IMR-90 (cell line): ENCODE data around the gene MSANTD7. TPM values are rescaled to one million over a fixed set of nuclear protein-coding genes. Genes with fewer than 3 reads are reported as not detected.

Experiments used
- ATAC-seq: fragments of 200-7000 bp; cut with Tn5 transposase; 2 replicates; pipeline ENCODE4 v1.9.1; 2020; ENCODE audit warnings: low read depth, mild to moderate bottlenecking, moderate library complexity
- BruUV-seq: library from RNA; stranded (reverse); fragments of 400-500 nt; replicated peaks from 2 replicates; lab custom pipeline; 2021; lab: Mats Ljungman, UMichigan
- CTCF ChIA-PET: fragments of 300-600 bp; formaldehyde crosslinking; extraction: SDS; loops from one replicate; lab custom pipeline; 2021; ENCODE audit warnings: antibody characterized with exemption; lab: Yijun Ruan, JAX
- POLR2A ChIA-PET: fragments of 300-600 bp; sonication (Branson Sonifier 250); formaldehyde crosslinking; loops from one replicate; lab custom pipeline; 2022; ENCODE audit warnings: antibody characterized with exemption; ENCODE audit not compliant: unreplicated experiment; lab: Charles Lee
- DNase-seq: peaks from one replicate; pipeline ENCODE4 v3.0.0; 2013
- H2AFZ ChIP-seq: replicated peaks from 2 replicates; pipeline ENCODE3; 2013; ENCODE audit warnings: low read length, mild to moderate bottlenecking; ENCODE audit not compliant: poor library complexity
- H2AK5ac ChIP-seq: 2 replicates; pipeline ENCODE4 v1.6.1; 2013; ENCODE audit warnings: low read depth, low read length, inconsistent platforms
- H2AK9ac ChIP-seq: replicated peaks from 2 replicates; pipeline ENCODE3; 2013; ENCODE audit warnings: mild to moderate bottlenecking, low read depth, low read length, moderate library complexity; ENCODE audit not compliant: poor library complexity
- H2BK120ac ChIP-seq: 2 replicates; pipeline ENCODE4 v1.6.1; 2013; ENCODE audit warnings: low read depth, low read length, inconsistent platforms
- H2BK15ac ChIP-seq: 3 replicates; pipeline ENCODE4 v1.6.1; 2013; ENCODE audit warnings: low read depth, low read length, inconsistent platforms
- H2BK20ac ChIP-seq: 2 replicates; pipeline ENCODE4 v1.6.1; 2013; ENCODE audit warnings: low read depth, mild to moderate bottlenecking, inconsistent platforms, low read length, moderate library complexity
- H2BK5ac ChIP-seq: 2 replicates; pipeline ENCODE4 v1.6.1; 2013; ENCODE audit warnings: mild to moderate bottlenecking, low read depth, low read length, inconsistent platforms; ENCODE audit not compliant: poor library complexity, severe bottlenecking
- H3K14ac ChIP-seq: replicated peaks from 2 replicates; pipeline ENCODE4 v1.6.1; 2013; ENCODE audit warnings: low read depth, low read length, inconsistent platforms
- H3K18ac ChIP-seq: 2 replicates; pipeline ENCODE4 v1.6.1; 2013; ENCODE audit warnings: low read depth, low read length, control low read depth
- H3K23ac ChIP-seq: 2 replicates; pipeline ENCODE4 v1.6.1; 2013; ENCODE audit warnings: low read depth, low read length, inconsistent platforms
- H3K27ac ChIP-seq: 2 replicates; pipeline ENCODE4 v1.5.1; 2013; ENCODE audit warnings: mild to moderate bottlenecking, control low read depth, low read length; ENCODE audit not compliant: insufficient read depth
- H3K27me3 ChIP-seq: 2 replicates; pipeline ENCODE4 v1.6.1; 2013; ENCODE audit warnings: low read length; ENCODE audit not compliant: control insufficient read depth, insufficient read depth
- H3K36me3 ChIP-seq: 2 replicates; pipeline ENCODE4 v1.6.1; 2013; ENCODE audit warnings: low read length, mixed read lengths; ENCODE audit not compliant: control insufficient read depth, insufficient read depth
- H3K4ac ChIP-seq: 2 replicates; pipeline ENCODE4 v1.6.1; 2013; ENCODE audit warnings: low read depth, low read length, inconsistent platforms
- H3K4me1 ChIP-seq: 2 replicates; pipeline ENCODE4 v1.6.1; 2013; ENCODE audit warnings: low read length, mixed read lengths; ENCODE audit not compliant: control insufficient read depth, insufficient read depth
- H3K4me2 ChIP-seq: 2 replicates; pipeline ENCODE4 v1.6.1; 2013; ENCODE audit warnings: low read depth, mild to moderate bottlenecking, control low read depth, low read length, moderate library complexity
- H3K4me3 ChIP-seq: 2 replicates; pipeline ENCODE4 v1.5.1; 2013; ENCODE audit warnings: low read depth, mild to moderate bottlenecking, control low read depth, low read length, moderate library complexity; ENCODE audit not compliant: insufficient read depth
- H3K56ac ChIP-seq: 2 replicates; pipeline ENCODE4 v1.6.1; 2013; ENCODE audit warnings: low read length, inconsistent platforms; ENCODE audit not compliant: insufficient read depth; ENCODE audit errors: extremely low read depth
- H3K79me1 ChIP-seq, 2 experiments: 2 replicates each; pipeline ENCODE4 v1.6.1; 2013; ENCODE audit warnings: low read length in 2 of 2, inconsistent platforms in 1 of 2, low read depth in 1 of 2
- H3K9ac ChIP-seq: 2 replicates; pipeline ENCODE4 v1.6.1; 2013; ENCODE audit warnings: low read depth, low read length, control low read depth
- H3K9me1 ChIP-seq: 2 replicates; pipeline ENCODE4 v1.6.1; 2013; ENCODE audit warnings: low read length, inconsistent platforms; ENCODE audit not compliant: insufficient read depth
- H3K9me3 ChIP-seq: 2 replicates; pipeline ENCODE4 v1.6.1; 2013; ENCODE audit warnings: low read length; ENCODE audit not compliant: control insufficient read depth, insufficient read depth
- H4K20me1 ChIP-seq: 2 replicates; pipeline ENCODE4 v1.6.1; 2013; ENCODE audit warnings: low read length, inconsistent platforms; ENCODE audit not compliant: insufficient read depth
- H4K5ac ChIP-seq: 2 replicates; pipeline ENCODE4 v1.6.1; 2013; ENCODE audit warnings: mild to moderate bottlenecking, low read depth, low read length, control low read depth
- H4K8ac ChIP-seq, 2 experiments: 2 replicates each; pipeline ENCODE4 v1.6.1; 2013; ENCODE audit warnings: low read depth in 2 of 2, low read length in 2 of 2, control low read depth in 1 of 2, inconsistent platforms in 1 of 2
- H4K91ac ChIP-seq: 2 replicates; pipeline ENCODE4 v1.6.1; 2013; ENCODE audit warnings: low read depth, low read length, inconsistent platforms; ENCODE audit not compliant: insufficient read depth
- CHD1 ChIP-seq: IDR thresholded peaks from 2 replicates; pipeline ENCODE4 v1.6.1; 2012; ENCODE audit warnings: low read depth, low read length, improper control_type of control experiment
- RAD21 ChIP-seq: IDR thresholded peaks from 2 replicates; pipeline ENCODE4 v1.6.1; 2012; ENCODE audit warnings: low read length, improper control_type of control experiment
- RFX5 ChIP-seq: IDR thresholded peaks from 2 replicates; pipeline ENCODE4 v1.8.0; 2012; ENCODE audit warnings: low read depth, mild to moderate bottlenecking, low read length, moderate library complexity
- SMC3 ChIP-seq: fragments of 150-350 bp; IDR thresholded peaks from 2 replicates; pipeline ENCODE4 v1.6.1; 2016; ENCODE audit warnings: low read depth, mild to moderate bottlenecking, antibody characterized with exemption, low read length, moderate library complexity
- WGBS, 2 experiments: methylation state at CpG; one replicate each; pipeline versions ENCODE4 v1.1.5 to v1.1.7; 2013; ENCODE audit warnings: missing lambda C conversion rate in 2 of 2; ENCODE audit not compliant: insufficient read length in 1 of 2; ENCODE audit errors: extremely low coverage in 2 of 2; 5-methylcytosine and 5-hydroxymethylcytosine counted together
- dilution Hi-C: fragments of 300-500 bp; cut with HindIII; formaldehyde crosslinking; loops from one replicate; pipeline ENCODE4 v1.14.3; 2018; ENCODE audit warnings: low sequenced_read_pairs; ENCODE audit not compliant: unreplicated experiment
- in situ Hi-C: fragments of 300-500 bp; cut with MboI; formaldehyde crosslinking; loops from 3 replicates; pipeline ENCODE4 v1.14.3; 2019; ENCODE audit warnings: low sequenced_read_pairs, inconsistent platforms, mixed read lengths
- intact Hi-C: fragments of 100-400 bp; cut with micrococcal nuclease; formaldehyde crosslinking; loops from 2 replicates; pipeline ENCODE4 v1.10.0; 2022
- polyA plus RNA-seq, 3 experiments: library from polyadenylated mRNA; depleted of rRNA; stranded (reverse); fragments of >200 nt; gene quantifications; 2 replicates each; pipeline ENCODE4 v1.2.3, GENCODE V29; 2012; ENCODE audit warnings: low replicate concordance in 1 of 3
- total RNA-seq: library from RNA; depleted of rRNA; stranded (reverse); fragments of >200 nt; gene quantifications from 2 replicates; pipeline ENCODE4 v1.2.3, GENCODE V29; 2012
- TF ChIP-seq, protein P1 (sequence below): fragments of 150-350 bp; IDR thresholded peaks from 2 replicates; pipeline ENCODE4 v1.6.1; 2017; ENCODE audit warnings: mild to moderate bottlenecking, antibody characterized with exemption, low read length, low read depth
- TF ChIP-seq, protein P2 (sequence below): conservative IDR thresholded peaks from 2 replicates; pipeline ENCODE4 v1.5.1; 2012; ENCODE audit warnings: mild to moderate bottlenecking, low read depth, low read length, improper control_type of control experiment
- TF ChIP-seq, protein P3 (sequence below): fragments of 150-350 bp; IDR thresholded peaks from 2 replicates; pipeline ENCODE4 v1.6.1; 2016; ENCODE audit warnings: low read depth, mild to moderate bottlenecking, low read length, moderate library complexity, borderline replicate concordance

MSANTD7 gene
- total and polyA plus RNA-seq, 2 of the 4 experiments (the other 2 are of a cell fraction) = 4.7 to 16.0 TPM

DNA sequence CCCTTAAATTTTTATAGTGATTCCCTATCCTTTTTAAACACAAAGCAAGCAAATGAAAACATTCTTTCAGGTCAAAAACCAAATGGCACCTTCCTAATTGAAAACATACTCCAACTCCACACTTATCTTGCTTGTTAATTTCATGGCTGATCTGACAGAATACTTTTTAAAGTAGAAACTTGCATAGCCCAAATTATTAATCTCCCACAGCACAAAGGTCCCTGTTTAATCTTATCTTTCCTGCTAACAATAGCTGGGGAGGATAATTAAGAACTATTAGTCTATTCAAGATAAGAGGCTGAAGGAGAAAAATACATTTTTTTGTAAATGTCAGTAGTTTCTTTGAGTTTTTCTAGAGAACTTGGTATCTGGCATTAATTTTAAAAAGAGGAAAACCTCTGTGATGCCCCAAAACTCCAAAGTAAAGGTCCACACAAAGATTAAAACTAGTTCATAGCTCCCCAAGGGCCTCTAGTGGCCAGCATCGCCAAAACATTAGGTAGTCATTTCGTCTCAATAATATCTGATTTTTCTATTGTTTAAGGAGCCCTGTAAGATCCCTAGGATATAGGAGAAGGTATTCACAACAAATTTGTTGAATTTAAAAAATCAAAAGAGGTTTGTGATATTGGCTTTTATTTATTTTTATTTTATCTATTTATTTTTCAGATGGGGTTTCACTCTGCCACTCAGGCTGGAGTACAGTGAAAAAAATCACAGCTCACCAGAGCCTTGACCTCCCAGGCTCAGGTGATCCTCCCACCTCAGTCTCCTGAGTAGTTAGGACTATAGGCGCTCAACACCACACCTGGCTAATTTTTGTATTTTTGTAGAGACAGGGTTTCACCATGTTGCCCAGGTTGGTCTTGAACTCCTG lies 15.0 kb upstream of the MSANTD7 start:
- intact Hi-C loops = loop anchor here (1.0 to 10.0 kb wide), 5 partner anchors 166 to 628 kb away; no protein-coding TSS in a partner anchor

More for the DNA sequence above, 15.0 kb upstream of the MSANTD7 start:
- H2BK5ac ChIP-seq = peak overlapping the region; percentile 19
- dilution Hi-C loops (no loop called here), in situ Hi-C loops (loop anchor here (5.0 to 25.0 kb wide), 3 partner anchors 228 to 636 kb away; no protein-coding TSS in a partner anchor)
- no peak overlapping the region for H4K91ac ChIP-seq
- ChIA-PET CTCF (interaction anchor here (0.6 to 1.7 kb wide), 12 partner anchors 14 to 324 kb away, joined by 3 to 9 read pairs (median 4); partner anchors contain the start of genes CDNF, HSPA14 and MSANTD7), POLR2A (no interaction called here)
- H3K4me2 ChIP-seq = no peak overlapping the region
- peak; percentile 59 for DNase-seq
- peaks cover 4% of the 10 kb centered on the region; the same call in 1 of the 2 replicates for H3K9me1 ChIP-seq
- H3K36me3 ChIP-seq = no peaks in the 10 kb centered on the region
- no peak overlapping the region for H2BK15ac ChIP-seq
- BruUV-seq = no TSS peak
- no peak overlapping the region for H3K27ac ChIP-seq
- no peak overlapping the region for H3K18ac ChIP-seq
- ATAC-seq = peak; percentile 73
- no peak overlapping the region for H3K14ac ChIP-seq
- peak overlapping the region; percentile 77; the same call in 1 of the 2 replicates for H2BK20ac ChIP-seq
- H4K5ac ChIP-seq = no peak overlapping the region
- no peak overlapping the region for H2AK9ac ChIP-seq
- no peak overlapping the region for H3K9ac ChIP-seq
- H2AK5ac ChIP-seq = no peak overlapping the region
- H3K4ac ChIP-seq = no peak overlapping the region
- H4K8ac ChIP-seq = no peak overlapping the region
- no peak overlapping the region for H3K4me3 ChIP-seq
- WGBS, 2 experiments = no CpG with 5 or more reads among the region's 3 CpGs
- peaks cover 3% of the 10 kb centered on the region for H3K4me1 ChIP-seq
- TF ChIP-seq, protein P1, sequence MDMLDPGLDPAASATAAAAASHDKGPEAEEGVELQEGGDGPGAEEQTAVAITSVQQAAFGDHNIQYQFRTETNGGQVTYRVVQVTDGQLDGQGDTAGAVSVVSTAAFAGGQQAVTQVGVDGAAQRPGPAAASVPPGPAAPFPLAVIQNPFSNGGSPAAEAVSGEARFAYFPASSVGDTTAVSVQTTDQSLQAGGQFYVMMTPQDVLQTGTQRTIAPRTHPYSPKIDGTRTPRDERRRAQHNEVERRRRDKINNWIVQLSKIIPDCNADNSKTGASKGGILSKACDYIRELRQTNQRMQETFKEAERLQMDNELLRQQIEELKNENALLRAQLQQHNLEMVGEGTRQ = no peak
- TF ChIP-seq SMC3 (peak; percentile 87), CHD1 (no peak; the same call in 1 of the 2 replicates), RFX5 (no peak), RAD21 (peak; percentile 90)
- TF ChIP-seq, protein P2, sequence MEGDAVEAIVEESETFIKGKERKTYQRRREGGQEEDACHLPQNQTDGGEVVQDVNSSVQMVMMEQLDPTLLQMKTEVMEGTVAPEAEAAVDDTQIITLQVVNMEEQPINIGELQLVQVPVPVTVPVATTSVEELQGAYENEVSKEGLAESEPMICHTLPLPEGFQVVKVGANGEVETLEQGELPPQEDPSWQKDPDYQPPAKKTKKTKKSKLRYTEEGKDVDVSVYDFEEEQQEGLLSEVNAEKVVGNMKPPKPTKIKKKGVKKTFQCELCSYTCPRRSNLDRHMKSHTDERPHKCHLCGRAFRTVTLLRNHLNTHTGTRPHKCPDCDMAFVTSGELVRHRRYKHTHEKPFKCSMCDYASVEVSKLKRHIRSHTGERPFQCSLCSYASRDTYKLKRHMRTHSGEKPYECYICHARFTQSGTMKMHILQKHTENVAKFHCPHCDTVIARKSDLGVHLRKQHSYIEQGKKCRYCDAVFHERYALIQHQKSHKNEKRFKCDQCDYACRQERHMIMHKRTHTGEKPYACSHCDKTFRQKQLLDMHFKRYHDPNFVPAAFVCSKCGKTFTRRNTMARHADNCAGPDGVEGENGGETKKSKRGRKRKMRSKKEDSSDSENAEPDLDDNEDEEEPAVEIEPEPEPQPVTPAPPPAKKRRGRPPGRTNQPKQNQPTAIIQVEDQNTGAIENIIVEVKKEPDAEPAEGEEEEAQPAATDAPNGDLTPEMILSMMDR = peak; percentile 86
- TF ChIP-seq, protein P3, sequence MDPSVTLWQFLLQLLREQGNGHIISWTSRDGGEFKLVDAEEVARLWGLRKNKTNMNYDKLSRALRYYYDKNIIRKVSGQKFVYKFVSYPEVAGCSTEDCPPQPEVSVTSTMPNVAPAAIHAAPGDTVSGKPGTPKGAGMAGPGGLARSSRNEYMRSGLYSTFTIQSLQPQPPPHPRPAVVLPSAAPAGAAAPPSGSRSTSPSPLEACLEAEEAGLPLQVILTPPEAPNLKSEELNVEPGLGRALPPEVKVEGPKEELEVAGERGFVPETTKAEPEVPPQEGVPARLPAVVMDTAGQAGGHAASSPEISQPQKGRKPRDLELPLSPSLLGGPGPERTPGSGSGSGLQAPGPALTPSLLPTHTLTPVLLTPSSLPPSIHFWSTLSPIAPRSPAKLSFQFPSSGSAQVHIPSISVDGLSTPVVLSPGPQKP = no peak
- H3K56ac ChIP-seq = no peak overlapping the region
- peaks cover 0 to 4% of the 10 kb centered on the region in 2 experiments; a peak in 1 of 4 replicates for H3K79me1 ChIP-seq
- no peaks in the 10 kb centered on the region for H3K9me3 ChIP-seq
- H2BK120ac ChIP-seq = no peak overlapping the region
- peaks cover 2% of the 10 kb centered on the region for H3K27me3 ChIP-seq
- H3K23ac ChIP-seq = no peak overlapping the region
- H4K20me1 ChIP-seq = no peaks in the 10 kb centered on the region
- no peak overlapping the region for H2AFZ ChIP-seq
